PC-3 (cell line): ENCODE measurements around the gene IP6K3. TPM values are rescaled to one million over a fixed set of nuclear protein-coding genes. Genes with fewer than 3 reads are reported as not detected.

ENCODE experiments used
- ATAC-seq: fragments of 200-7000 bp; cut with Tn5 transposase; 2 replicates; pipeline ENCODE4 v1.9.1; 2020; ENCODE audit warnings: mild to moderate bottlenecking, moderate library complexity
- BruUV-seq: library from RNA; stranded (reverse); fragments of 400-500 nt; replicated peaks from 2 replicates; lab custom pipeline; 2021; lab: Mats Ljungman, UMichigan
- CTCF ChIA-PET: fragments of 300-600 bp; sonication (Branson Sonifier 250); formaldehyde crosslinking; loops from one replicate; lab custom pipeline; 2022; ENCODE audit warnings: antibody characterized with exemption; lab: Charles Lee
- POLR2A ChIA-PET: fragments of 300-600 bp; sonication (Branson Sonifier 250); formaldehyde crosslinking; loops from one replicate; lab custom pipeline; 2022; ENCODE audit warnings: antibody characterized with exemption; ENCODE audit not compliant: unreplicated experiment; lab: Charles Lee
- DNase-seq: peaks from one replicate; pipeline ENCODE4 v3.0.0-alpha.2; 2015
- H2AFZ ChIP-seq: fragments of 300-600 bp; sonication (generic); 2 replicates; pipeline ENCODE4 v1.6.0; 2016; ENCODE audit warnings: antibody characterized with exemption, low read length
- H3F3A ChIP-seq: fragments of 300-600 bp; sonication (generic); one replicate; pipeline ENCODE4 v1.6.0; 2017; ENCODE audit warnings: antibody characterized with exemption, low read length, control low read depth, mild to moderate bottlenecking; ENCODE audit not compliant: unreplicated experiment
- H3K27ac ChIP-seq: fragments of 300-600 bp; sonication (generic); 2 replicates; pipeline ENCODE4 v1.5.1; 2016; ENCODE audit warnings: mild to moderate bottlenecking, low read length
- H3K27me3 ChIP-seq: fragments of 300-600 bp; sonication (generic); 2 replicates; pipeline ENCODE4 v1.6.1; 2016; ENCODE audit warnings: low read length, mixed read lengths
- H3K36me3 ChIP-seq: fragments of 300-600 bp; sonication (generic); 2 replicates; pipeline ENCODE4 v1.6.1; 2016; ENCODE audit warnings: low read depth, mixed run types, low read length, mixed read lengths
- H3K4me1 ChIP-seq: fragments of 300-600 bp; sonication (generic); 2 replicates; pipeline ENCODE4 v1.5.1; 2016; ENCODE audit warnings: low read length; ENCODE audit not compliant: insufficient read depth
- H3K4me2 ChIP-seq: fragments of 300-600 bp; sonication (generic); 2 replicates; pipeline ENCODE4 v1.6.0; 2016; ENCODE audit warnings: low read length
- H3K4me3 ChIP-seq: fragments of 300-600 bp; sonication (generic); 2 replicates; pipeline ENCODE4 v1.5.1; 2016; ENCODE audit warnings: mild to moderate bottlenecking, low read length, mixed read lengths
- H3K79me2 ChIP-seq: fragments of 300-600 bp; sonication (generic); 2 replicates; pipeline ENCODE4 v1.6.1; 2017; ENCODE audit warnings: low read length, mixed read lengths
- H3K9ac ChIP-seq: fragments of 300-600 bp; sonication (generic); 2 replicates; pipeline ENCODE4 v1.6.0; 2016; ENCODE audit warnings: mild to moderate bottlenecking, low read length
- H3K9me2 ChIP-seq: fragments of 300-600 bp; sonication (generic); replicated peaks from 2 replicates; pipeline ENCODE4 v1.6.1; 2016; ENCODE audit warnings: mixed run types, low read length, mixed read lengths
- H3K9me3 ChIP-seq: fragments of 300-600 bp; sonication (generic); 2 replicates; pipeline ENCODE4 v1.6.1; 2016; ENCODE audit warnings: low read length, mixed read lengths
- H4K20me1 ChIP-seq: fragments of 300-600 bp; sonication (generic); 2 replicates; pipeline ENCODE4 v1.6.1; 2016; ENCODE audit warnings: low read length, mixed read lengths
- CTCF ChIP-seq: fragments of 300-600 bp; sonication (generic); conservative IDR thresholded peaks from 2 replicates; pipeline ENCODE4 v1.5.1; 2017; ENCODE audit warnings: antibody characterized with exemption, low read depth, mild to moderate bottlenecking, low read length
- EZH2 ChIP-seq: fragments of 300-600 bp; sonication (generic); IDR thresholded peaks from one replicate; pipeline ENCODE4 v1.6.1; 2017; ENCODE audit warnings: antibody characterized with exemption, mild to moderate bottlenecking, low read length; ENCODE audit not compliant: unreplicated experiment
- EZH2phosphoT487 ChIP-seq: fragments of 300-600 bp; sonication (generic); IDR thresholded peaks from 2 replicates; pipeline ENCODE4 v1.6.1; 2018; ENCODE audit warnings: mild to moderate bottlenecking, antibody characterized with exemption, low read length, borderline replicate concordance
- intact Hi-C: fragments of 100-400 bp; cut with micrococcal nuclease; formaldehyde crosslinking; loops from 2 replicates; pipeline ENCODE4 v1.9.0; 2023
- total RNA-seq: library from RNA; depleted of rRNA; stranded (reverse); fragments of >200 nt; gene quantifications from 2 replicates; pipeline ENCODE4 v1.2.3, GENCODE V29; 2014

IP6K3 gene
- total RNA-seq, 1 experiment from 2014 or later: not detected

DNA sequence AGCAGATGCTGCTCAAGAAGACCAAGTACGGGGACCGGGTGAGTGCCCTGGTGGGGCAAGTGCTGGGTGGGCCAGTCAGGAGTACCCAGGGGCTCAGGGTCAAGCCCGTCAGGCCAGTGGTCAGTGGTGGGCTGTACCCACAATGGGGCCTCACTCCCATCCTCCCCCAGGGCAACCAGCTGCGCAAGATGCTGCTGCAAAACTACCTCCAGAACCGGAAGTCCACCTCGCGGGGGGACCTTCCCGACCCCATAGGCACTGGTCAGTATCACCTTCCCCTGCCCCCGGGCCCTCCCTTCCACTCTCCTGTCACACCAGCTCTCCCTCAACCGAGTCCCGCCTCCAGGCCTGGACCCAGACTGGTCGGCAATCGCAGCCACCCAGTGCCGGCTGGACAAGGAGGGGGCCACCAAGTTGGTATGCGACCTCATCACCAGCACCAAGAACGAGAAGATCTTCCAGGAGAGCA, 62.2 kb downstream of the IP6K3 start:
- ChIA-PET CTCF (no interaction called here), POLR2A (no interaction called here)
- no peaks in the 10 kb centered on the region for H4K20me1 ChIP-seq
- no peak overlapping the region for H3K4me2 ChIP-seq
- no peaks in the 10 kb centered on the region for H3K27me3 ChIP-seq
- no peaks in the 10 kb centered on the region for H3K4me1 ChIP-seq
- H3K4me3 ChIP-seq: no peak overlapping the region
- no peak for ATAC-seq
- no peaks in the 10 kb centered on the region for H3F3A ChIP-seq
- TF ChIP-seq EZH2phosphoT487: no peak
- TF ChIP-seq CTCF: no peak
- no peak for TF ChIP-seq EZH2
- H2AFZ ChIP-seq: no peak overlapping the region
- no TSS peak for BruUV-seq
- H3K79me2 ChIP-seq: no peaks in the 10 kb centered on the region
- no peak overlapping the region for H3K9ac ChIP-seq
- DNase-seq: no peak
- H3K36me3 ChIP-seq: peaks cover 19% of the 10 kb centered on the region
- no peaks in the 10 kb centered on the region for H3K9me2 ChIP-seq
- intact Hi-C loops: no loop called here
- no peak overlapping the region for H3K27ac ChIP-seq
- no peaks in the 10 kb centered on the region for H3K9me3 ChIP-seq

GRCh38 chr6:33683576-33684427, 62.9 kb downstream of the IP6K3 start:
- CTCF ChIA-PET: no interaction called here
- intact Hi-C loops: no loop called here
- H3K9me2 ChIP-seq: no peaks in the 10 kb centered on the region
- H3K4me3 ChIP-seq: no peak overlapping the region
- no TSS peak for BruUV-seq
- no peak overlapping the region for H2AFZ ChIP-seq
- H3K9ac ChIP-seq: no peak overlapping the region
- no peak overlapping the region for H3K4me2 ChIP-seq
- no peak overlapping the region for H3K27ac ChIP-seq
- H3K27me3 ChIP-seq: no peaks in the 10 kb centered on the region
- no peaks in the 10 kb centered on the region for H3K9me3 ChIP-seq
- DNase-seq (no peak), ATAC-seq (no peak)
- POLR2A ChIA-PET: no interaction called here
- no peaks in the 10 kb centered on the region for H4K20me1 ChIP-seq
- peaks cover 18% of the 10 kb centered on the region for H3K36me3 ChIP-seq
- H3F3A ChIP-seq: no peaks in the 10 kb centered on the region
- TF ChIP-seq EZH2 (no peak), CTCF (no peak), EZH2phosphoT487 (no peak)
- H3K4me1 ChIP-seq: no peaks in the 10 kb centered on the region
- H3K79me2 ChIP-seq: no peaks in the 10 kb centered on the region

DNA sequence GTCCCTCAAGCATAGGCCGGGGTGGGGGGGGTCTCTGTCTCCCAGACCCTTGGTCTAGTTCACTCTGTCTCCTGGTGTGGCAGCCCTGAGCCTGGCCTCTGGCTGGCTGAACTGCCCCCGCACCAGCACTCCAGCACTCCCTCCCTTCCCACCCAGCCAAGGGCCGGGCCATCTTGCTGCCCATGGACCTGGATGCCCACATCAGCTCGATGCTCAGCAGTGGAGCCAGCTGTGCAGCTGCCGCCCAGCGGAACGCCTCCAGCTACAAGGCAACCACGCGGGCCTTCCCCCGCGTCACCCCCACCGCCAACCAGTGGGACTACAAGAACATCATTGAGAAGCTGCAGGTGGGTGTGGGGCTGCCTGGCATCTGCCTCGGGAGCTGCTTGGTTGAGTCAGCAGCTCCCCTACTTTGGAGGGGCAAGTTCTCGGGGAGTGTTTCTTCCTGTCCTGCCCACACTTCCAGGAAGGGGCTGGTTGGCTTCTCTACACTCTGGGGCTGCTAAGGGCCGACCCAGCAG, 63.6 kb downstream of the IP6K3 start:
- Histone ChIP-seq H4K20me1 (no peaks in the 10 kb centered on the region), H3K27ac (no peak overlapping the region), H3K79me2 (no peaks in the 10 kb centered on the region), H3K9me3 (no peaks in the 10 kb centered on the region), H3K4me3 (no peak overlapping the region), H3F3A (no peaks in the 10 kb centered on the region), H3K9me2 (no peaks in the 10 kb centered on the region), H3K27me3 (no peaks in the 10 kb centered on the region), H3K4me2 (no peak overlapping the region), H3K36me3 (peaks cover 18% of the 10 kb centered on the region), H3K9ac (no peak overlapping the region), H3K4me1 (no peaks in the 10 kb centered on the region), H2AFZ (no peak overlapping the region)
- ATAC-seq (no peak), DNase-seq (no peak)
- BruUV-seq: no TSS peak
- TF ChIP-seq EZH2 (no peak), EZH2phosphoT487 (no peak), CTCF (no peak)
- intact Hi-C loops: no loop called here
- POLR2A ChIA-PET: no interaction called here
- CTCF ChIA-PET: no interaction called here
